HG03571 (cell line): ENCODE results near the gene MPZL2.
"Not testable (repeated sequence)": the region's sequence is repeated elsewhere in the genome, so short reads cannot be mapped to it uniquely, and the experiment has no call there.

Experiments used
- ATAC-seq: cut with Tn5 transposase; IDR thresholded peaks from one replicate; pipeline ENCODE4 v1.9.1; 2021; ENCODE audit not compliant: unreplicated experiment

Gene MPZL2

GRCh38 chr11:118263695-118264568 lies at the start of gene MPZL2:
TSS of gene MPZL2 (minus strand) at chr11:118264297. CDS start at chr11:118264153, 144 bp downstream.
- ATAC-seq, result no peak

GRCh38 chr11:118313242-118313641 lies 49.1 kb upstream of the MPZL2 start:
- no peak for ATAC-seq

GRCh38 chr11:118312328-118312727 lies 48.2 kb upstream of the MPZL2 start:
- ATAC-seq, result no peak

- ATAC-seq, result no peak
Measured at GRCh38 chr11:118311518-118311917, 47.4 kb upstream of the MPZL2 start.

- ATAC-seq, result no peak
Measured at GRCh38 chr11:118310781-118311485, 46.8 kb upstream of the MPZL2 start.

- no peak for ATAC-seq
Measured at GRCh38 chr11:118310271-118310670, 46.2 kb upstream of the MPZL2 start.

- not testable (repeated sequence) for ATAC-seq
Measured at GRCh38 chr11:118308995-118309528, 45.0 kb upstream of the MPZL2 start.

- ATAC-seq, result no peak
Measured at GRCh38 chr11:118306556-118306955, 42.5 kb upstream of the MPZL2 start.

GRCh38 chr11:118305726-118306125 lies 41.6 kb upstream of the MPZL2 start:
- no peak for ATAC-seq

GRCh38 chr11:118304568-118305248 lies 40.6 kb upstream of the MPZL2 start, which contains the start of gene CD3E:
TSS of gene CD3E (plus strand) at chr11:118304730. CDS start at chr11:118304953, 223 bp downstream.
- no peak for ATAC-seq

- ATAC-seq, result no peak
Measured at GRCh38 chr11:118304227-118304567, 40.1 kb upstream of the MPZL2 start.

GRCh38 chr11:118301600-118302195 lies 37.6 kb upstream of the MPZL2 start:
- ATAC-seq, result no peak

- no peak for ATAC-seq
Measured at GRCh38 chr11:118295815-118296454, 31.8 kb upstream of the MPZL2 start.

GRCh38 chr11:118295199-118295598 lies 31.1 kb upstream of the MPZL2 start:
- ATAC-seq, result no peak

- no peak for ATAC-seq
Measured at GRCh38 chr11:118294053-118294452, 30.0 kb upstream of the MPZL2 start.

GRCh38 chr11:118291477-118292135 lies 27.5 kb upstream of the MPZL2 start:
- ATAC-seq, result no peak

GRCh38 chr11:118290923-118291322 lies 26.8 kb upstream of the MPZL2 start:
- no peak for ATAC-seq

- no peak for ATAC-seq
Measured at GRCh38 chr11:118289401-118289800, 25.3 kb upstream of the MPZL2 start.

- no peak for ATAC-seq
Measured at GRCh38 chr11:118287006-118287405, 22.9 kb upstream of the MPZL2 start.

GRCh38 chr11:118286545-118286944 lies 22.4 kb upstream of the MPZL2 start:
- ATAC-seq, result no peak
